Airway epithelial cell (primary cell): ENCODE results near the gene CTPS1. TPM values are rescaled to one million over a fixed set of nuclear protein-coding genes. Genes with fewer than 3 reads are reported as not detected.

ENCODE experiments used
- total RNA-seq: library from RNA; depleted of rRNA; stranded (reverse); fragments of >200 nt; gene quantifications from 2 replicates; pipeline ENCODE4 v1.2.3, GENCODE V29; 2015

Gene CTPS1
- 29.9 and 31.9 TPM in 2 replicates for total RNA-seq

GRCh38 chr1:40979241-40980067 lies at the start of gene CTPS1:
TSS of gene CTPS1 (plus strand) at chr1:40979696. CDS start at chr1:40983291, 3,595 bp downstream.

GRCh38 chr1:41021526-41022308 lies 42.2 kb downstream of the CTPS1 start, which contains the start of gene SLFNL1:
TSS of gene SLFNL1 (minus strand) at chr1:41021725. CDS start at chr1:41020660, 1,065 bp downstream.

Other genes starting within 250 kb of the CTPS1 start
- 0.07 TPM in 1 of 2 replicates, not detected in the other for gene KCNQ4, start 195.9 kb upstream of the CTPS1 start, total RNA-seq
- 79.4 and 101 TPM in 2 replicates for gene CITED4, start 117.3 kb upstream of the CTPS1 start, total RNA-seq
- gene SLFNL1, start 42.0 kb downstream of the CTPS1 start, total RNA-seq = under 0.01 TPM in 1 of 2 replicates, not detected in the other